Measurements from ENCODE around the gene KIAA1671.

The KIAA1671 gene

DNA sequence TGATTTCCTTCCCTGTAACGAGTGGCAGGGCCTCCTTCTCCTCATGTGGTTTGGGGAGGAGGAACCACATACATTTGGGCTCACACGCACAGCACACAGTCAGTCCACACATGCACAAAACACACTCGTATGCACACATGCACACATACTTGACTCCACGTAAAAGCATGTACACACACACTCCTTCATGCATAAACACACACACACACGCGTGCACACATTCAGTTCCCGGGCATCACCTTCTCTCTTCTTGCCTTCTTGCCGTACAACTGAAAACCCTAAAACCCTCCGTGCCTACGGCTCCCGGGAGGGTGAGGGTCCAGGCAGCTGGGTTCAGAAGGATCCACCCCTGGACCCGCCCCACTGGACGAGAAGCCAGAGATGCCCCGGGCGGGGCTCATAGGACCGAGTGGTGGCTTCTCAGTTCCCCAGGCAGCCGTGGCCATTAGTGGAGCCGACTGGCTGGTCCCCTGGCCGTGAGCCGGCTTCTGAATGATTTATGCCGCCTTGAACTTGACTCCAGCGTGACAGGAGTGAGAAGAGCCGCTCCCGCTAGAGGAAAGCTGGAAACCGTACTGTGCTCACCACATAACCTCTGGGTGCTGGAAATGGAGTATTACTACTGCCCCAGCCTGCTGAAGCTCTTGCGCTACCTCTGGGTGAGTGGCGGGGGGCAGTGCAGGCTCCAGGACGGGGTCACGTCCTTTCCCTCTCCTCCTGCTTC, 117.4 kb downstream of the KIAA1671 start:
- DNase-seq = peak in 1 of 4 experiments; percentile 13

DNA sequence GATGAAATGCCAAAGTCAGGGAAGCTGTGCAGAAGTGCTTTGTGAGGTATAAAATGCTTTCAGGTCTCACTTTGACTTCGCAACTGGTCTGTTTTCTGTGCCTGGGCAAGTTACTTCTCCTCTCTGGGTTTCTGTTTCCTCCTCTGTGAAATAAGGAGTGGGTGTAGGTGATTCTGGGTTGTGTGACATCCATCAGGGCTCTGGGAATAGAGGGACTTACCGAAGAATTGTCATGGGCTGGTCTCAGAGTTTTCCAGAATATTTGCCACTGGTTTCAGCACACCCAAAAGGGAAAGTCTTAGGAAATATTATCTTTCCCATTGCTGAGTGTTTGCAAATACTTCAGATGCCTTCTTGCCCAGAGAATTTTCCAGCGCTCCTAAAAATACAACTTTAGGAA, 118.4 kb downstream of the KIAA1671 start:
- DNase-seq = no peak

DNA sequence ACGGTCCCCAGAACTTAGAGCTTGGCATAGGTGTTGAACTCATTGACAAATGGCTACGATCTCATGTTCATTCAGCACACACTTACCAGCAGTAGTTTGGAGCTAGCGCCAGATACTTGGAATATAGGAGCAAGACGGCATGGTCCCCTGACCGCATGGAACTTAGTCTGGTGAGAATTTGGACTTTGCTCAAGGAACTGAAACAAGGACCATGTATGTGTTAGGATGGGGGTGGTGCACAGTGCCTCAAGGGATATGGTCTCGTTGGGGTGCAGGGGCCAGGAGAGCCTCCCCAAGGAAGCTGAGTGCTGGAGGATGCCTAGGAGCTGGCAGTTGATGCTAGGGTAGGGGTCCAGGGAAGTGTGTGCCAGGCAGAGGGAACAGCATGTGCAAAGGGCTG, 119.2 kb downstream of the KIAA1671 start:
- no peak for DNase-seq

DNA sequence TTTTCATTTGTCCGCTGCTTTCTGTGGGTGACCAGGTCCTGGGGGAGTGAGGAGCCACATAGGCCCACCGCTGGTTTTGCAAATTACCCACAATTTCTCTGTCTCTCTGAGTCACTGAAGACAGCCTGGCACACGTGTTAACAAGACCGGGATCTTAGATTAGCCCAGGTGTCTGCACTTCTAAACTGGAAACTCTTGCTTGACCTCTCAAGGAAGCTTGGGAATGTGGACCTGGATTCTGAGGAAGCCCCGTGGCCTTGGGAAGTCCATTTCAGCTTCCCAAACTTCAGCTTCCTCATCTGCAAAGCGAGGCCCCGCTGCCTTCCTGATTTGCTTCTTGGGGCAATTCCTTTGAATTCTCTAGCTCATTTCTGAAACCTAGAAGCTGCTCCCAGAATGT, 119.9 kb downstream of the KIAA1671 start:
- DNase-seq = no peak

DNA sequence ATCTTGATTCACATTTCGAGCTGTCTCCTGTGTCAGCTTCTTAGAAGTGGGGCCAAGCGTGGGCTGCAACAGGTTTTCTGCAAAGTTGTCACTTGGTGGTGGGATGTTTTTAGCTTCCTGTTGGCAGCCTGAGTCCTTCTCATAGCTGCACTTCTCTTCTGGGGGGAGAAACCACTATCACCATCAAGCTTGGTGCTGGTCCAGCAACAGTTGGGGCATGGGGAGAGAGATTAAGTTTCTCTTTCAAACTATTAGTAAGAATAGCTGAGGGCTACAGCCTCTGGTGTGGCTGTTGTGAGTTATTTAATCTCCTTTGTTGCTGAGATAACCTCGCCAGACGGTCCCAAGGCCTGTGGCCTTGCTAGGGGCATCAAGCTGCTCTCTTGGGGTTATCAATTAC, 123.8 kb downstream of the KIAA1671 start:
- no peak for DNase-seq

GRCh38 chr22:25077056-25077455, 124.5 kb downstream of the KIAA1671 start:
- no peak for DNase-seq

DNA sequence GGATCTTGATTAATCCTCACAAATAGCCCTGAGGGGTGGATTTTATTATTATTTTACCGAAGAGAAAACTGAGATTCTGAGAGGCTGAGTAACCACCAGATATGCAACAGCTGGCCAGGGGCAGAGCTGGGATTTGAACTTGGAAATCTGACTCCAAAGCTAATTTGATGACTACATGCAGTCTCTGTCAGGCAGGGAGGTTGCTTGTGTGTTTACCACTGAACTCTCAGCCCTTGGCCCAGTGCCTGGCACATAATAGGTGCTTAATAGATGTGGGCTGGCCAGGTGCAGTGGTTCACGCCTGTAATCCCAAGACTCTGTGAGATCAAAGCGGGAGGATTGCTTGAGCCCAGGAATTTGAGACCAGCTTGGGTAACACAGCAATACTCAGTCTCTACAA, 125.4 kb downstream of the KIAA1671 start:
- no peak for DNase-seq

- no peak for DNase-seq
These were observed 126.1 kb downstream of the KIAA1671 start for GRCh38 chr22:25078591-25078990.

GRCh38 chr22:25080855-25081254, 128.3 kb downstream of the KIAA1671 start:
- no peak for DNase-seq

DNA sequence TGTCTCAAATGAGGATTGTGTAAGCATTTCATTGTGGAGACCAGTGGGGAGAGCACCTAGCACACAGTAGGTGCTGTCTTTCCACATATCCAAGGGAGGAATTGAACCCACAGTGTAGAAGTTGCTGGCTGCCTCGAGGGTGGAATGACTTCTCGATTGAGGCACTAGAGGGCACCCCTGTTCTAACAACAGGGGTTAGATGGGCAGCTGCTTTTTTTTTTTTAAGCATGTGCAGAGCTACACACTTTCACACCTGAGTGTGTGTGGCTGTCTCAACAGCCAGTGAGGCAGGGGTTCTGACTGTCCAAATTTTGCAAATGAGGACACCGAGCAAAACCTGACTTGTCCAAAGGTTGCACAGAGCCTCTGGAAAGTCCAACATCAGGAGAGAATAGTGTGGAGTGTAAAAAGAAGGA, 128.9 kb downstream of the KIAA1671 start:
- peak in 2 of 4 experiments; percentile 18 to 27 for DNase-seq

DNA sequence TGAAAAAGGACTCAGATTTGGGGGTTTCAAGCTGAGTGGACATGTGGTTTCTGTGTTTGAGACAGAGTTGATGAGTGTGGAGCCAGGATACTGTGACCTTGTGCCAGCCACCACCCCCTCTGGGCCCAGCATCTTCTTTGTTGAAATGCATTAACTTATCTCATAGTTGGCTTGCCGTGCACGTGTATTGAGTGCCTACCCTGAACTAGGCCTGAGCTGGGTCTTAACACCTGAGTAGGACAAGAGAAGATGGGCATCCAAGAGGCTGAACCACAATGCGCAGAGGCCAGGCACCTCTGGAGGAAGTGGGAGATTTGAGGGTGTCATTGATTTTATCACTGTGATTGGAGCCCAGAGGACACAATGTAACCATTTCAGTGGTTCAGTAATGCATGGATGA, 129.6 kb downstream of the KIAA1671 start:
- DNase-seq = no peak

DNA sequence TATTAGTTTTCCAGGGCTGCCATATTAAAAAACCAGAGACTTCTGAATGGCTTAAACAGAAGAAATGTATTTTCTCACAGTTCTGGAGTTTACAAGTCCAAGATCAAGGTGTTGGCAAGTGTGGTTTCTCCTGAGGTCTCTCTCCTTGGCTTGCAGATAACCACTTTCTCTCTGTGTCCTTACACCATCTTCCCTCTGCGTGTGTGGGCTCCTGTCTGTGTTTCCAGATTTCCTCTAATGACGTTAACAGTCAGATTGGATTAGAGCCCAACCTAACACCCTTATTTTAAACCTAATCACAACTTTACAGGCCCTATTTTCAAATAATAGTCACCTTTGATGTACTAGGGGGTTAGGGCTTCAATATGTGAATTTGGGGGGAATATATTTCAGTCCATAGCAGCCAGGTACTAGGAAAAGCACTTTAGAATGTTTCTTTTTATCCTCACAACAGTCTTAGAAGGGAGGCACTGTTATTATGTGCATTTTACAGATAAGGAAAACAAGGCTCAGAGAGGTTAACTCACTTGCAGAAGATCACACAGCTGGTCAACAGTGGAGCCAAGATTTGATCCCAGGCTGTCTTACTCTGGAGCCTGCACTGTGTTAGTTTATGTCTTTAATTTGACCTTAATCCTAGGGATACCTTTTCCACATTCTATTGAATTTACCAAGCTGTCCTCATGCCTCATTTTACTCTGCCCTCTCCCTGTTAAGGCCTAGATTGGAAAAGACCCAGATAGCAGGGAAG, 130.7 kb downstream of the KIAA1671 start:
- no peak for DNase-seq

DNA sequence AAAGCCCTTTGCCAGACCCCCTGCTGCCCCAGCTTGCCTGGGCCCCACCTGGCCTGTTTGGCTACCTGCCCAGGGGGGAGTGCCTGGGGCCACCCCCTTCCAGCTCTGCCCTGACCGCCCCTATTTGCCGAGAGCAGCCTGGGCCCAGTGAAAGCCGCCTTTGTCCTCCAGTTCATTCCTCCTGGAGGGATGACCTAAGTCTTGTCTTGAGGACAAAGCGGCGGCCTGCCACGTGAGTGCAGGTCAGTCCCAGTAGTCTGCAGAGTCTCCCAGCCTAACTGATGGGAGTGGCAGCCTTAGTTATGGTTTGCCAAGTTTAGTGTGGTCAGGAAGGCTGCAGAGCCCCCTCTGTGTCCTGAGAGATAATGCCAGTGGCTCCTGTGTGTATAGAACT, 131.3 kb downstream of the KIAA1671 start:
- no peak for DNase-seq

- DNase-seq = no peak
These were observed 132.0 kb downstream of the KIAA1671 start for GRCh38 chr22:25084405-25085107.

- DNase-seq = no peak
These were observed 132.6 kb downstream of the KIAA1671 start for GRCh38 chr22:25085156-25085555.

GRCh38 chr22:25085930-25086901, 133.7 kb downstream of the KIAA1671 start:
- DNase-seq = no peak

GRCh38 chr22:25086902-25087282, 134.4 kb downstream of the KIAA1671 start:
- no peak for DNase-seq

DNA sequence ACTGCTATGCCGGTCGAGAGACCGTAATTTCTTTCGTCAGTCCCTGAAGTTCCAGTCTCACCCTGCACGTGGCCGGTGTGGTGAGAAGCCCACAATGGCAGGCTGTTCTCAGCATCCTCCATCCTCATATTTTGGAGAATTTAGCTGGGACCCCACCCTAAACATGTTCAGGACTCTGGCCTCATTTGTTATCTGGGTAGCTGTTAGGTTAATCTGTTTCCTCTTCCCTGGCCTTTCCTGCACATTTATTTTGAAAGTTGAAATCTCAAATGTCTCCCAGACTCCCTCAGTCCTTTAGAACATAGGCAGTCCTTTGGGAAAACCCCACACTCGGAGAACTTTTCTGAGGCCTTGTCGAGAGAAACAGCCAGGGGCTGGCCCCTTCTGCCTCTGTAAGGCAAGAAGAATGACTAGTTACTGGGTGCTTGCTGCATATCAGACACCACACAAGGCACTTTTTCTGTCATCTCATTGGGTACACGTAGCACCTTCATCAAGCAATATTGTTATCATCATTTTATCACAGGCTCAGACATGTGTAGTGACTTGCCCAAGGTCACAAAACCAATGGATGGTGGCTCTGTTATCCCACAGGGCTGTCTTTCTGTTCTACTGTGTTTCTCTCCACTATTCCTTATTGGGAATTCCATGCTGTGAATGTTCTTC, 137.8 kb downstream of the KIAA1671 start:
- no peak for DNase-seq

DNA sequence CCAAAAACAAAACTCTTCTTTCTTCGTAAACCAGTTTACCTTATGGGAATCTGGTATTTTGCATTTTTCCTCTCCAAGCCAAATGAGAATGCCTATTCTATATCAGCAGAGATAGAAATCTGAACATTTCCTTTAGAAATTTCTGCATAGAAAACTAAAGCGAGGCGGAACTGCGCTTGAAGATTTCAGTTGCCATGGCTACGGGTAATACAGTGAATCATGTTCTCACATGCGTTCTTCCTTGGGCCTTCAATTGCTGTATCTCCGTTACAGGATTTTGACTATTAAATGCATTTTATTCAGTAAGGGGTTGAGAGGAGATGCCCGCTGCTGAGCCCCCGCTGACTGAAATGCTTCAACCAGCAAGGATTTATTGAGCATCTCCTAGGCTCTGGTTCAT, 138.9 kb downstream of the KIAA1671 start:
- no peak for DNase-seq

DNA sequence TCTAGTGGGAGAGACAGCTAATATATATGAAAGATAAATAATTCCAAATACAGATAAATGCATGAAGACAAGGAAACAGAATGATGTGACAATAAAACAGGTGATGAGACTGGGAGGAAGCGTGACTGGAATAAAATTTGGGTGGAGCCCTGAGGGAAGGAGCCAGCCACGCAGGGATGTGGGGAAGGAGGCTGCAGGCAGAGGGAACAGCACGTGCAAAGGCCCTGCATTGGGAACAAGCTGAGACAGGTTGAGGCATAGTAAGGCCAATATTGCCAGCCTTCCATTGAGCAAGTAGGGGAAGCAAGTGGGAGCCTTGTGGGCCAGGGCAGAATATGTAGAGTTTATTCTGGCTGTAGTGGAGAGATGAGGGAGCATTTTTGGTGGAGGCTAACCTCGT, 139.6 kb downstream of the KIAA1671 start:
- DNase-seq = no peak

DNA sequence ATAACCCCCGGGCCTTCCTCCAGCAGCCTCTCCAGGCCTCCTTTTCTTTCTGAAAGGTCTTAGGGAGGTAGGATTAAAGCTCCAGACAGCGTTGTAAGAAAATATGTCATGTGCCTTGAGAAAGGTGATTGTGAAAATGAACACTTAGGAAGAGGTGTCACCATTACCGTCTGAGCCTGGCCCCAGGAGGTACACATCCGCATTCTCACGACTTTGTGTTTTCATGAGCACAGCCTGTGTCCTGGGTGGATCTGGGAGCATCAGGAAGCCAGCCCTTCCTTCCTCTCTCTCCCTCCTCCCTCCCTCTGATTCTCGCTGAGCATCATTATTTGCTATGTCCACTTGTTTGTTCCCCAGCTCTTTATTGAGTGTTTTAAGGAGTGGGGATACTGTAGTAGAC, 142.1 kb downstream of the KIAA1671 start:
- no peak for DNase-seq

- DNase-seq = no peak
These were observed 143.4 kb downstream of the KIAA1671 start for GRCh38 chr22:25095869-25096268.
